ENCODE measurements around the gene CBFA2T2.
"Not testable (repeated sequence)": the region's sequence is repeated elsewhere in the genome, so short reads cannot be mapped to it uniquely, and the experiment has no call there.

CBFA2T2 gene

GRCh38 chr20:33472868-33473435 is 16.9 kb upstream of the CBFA2T2 start:
- DNase-seq: no peak

- no peak for DNase-seq
Observed at GRCh38 chr20:33474097-33474873, 15.6 kb upstream of the CBFA2T2 start.

GRCh38 chr20:33474963-33475362 is 14.9 kb upstream of the CBFA2T2 start:
- DNase-seq: no peak

GRCh38 chr20:33475381-33476152 is 14.3 kb upstream of the CBFA2T2 start:
- no peak for DNase-seq

- DNase-seq: no peak
Observed at GRCh38 chr20:33477386-33478234, 12.3 kb upstream of the CBFA2T2 start.

- no peak for DNase-seq
Observed at GRCh38 chr20:33480048-33480447, 9.8 kb upstream of the CBFA2T2 start.

- DNase-seq: no peak
Observed at GRCh38 chr20:33481431-33481941, 8.4 kb upstream of the CBFA2T2 start.

GRCh38 chr20:33482581-33482980 is 7.3 kb upstream of the CBFA2T2 start:
- no peak for DNase-seq

GRCh38 chr20:33483186-33483585 is 6.7 kb upstream of the CBFA2T2 start:
- DNase-seq: not testable (repeated sequence)

GRCh38 chr20:33488201-33488600 is 1.7 kb upstream of the CBFA2T2 start:
- no peak for DNase-seq

GRCh38 chr20:33488661-33489494 is 1.0 kb upstream of the CBFA2T2 start:
- not testable (repeated sequence) for DNase-seq

GRCh38 chr20:33489495-33490022 is 337 bp upstream of the CBFA2T2 start:
- DNase-seq: peak; percentile 98

GRCh38 chr20:33490934-33491656 is 1.2 kb downstream of the CBFA2T2 start:
- no peak for DNase-seq

GRCh38 chr20:33493076-33493766 is 3.3 kb downstream of the CBFA2T2 start:
- DNase-seq: no peak

GRCh38 chr20:33496776-33497175 is 6.9 kb downstream of the CBFA2T2 start:
- not testable (repeated sequence) for DNase-seq

- DNase-seq: no peak
Observed at GRCh38 chr20:33499355-33499754, 9.5 kb downstream of the CBFA2T2 start.

GRCh38 chr20:33501000-33501399 is 11.1 kb downstream of the CBFA2T2 start:
- DNase-seq: no peak

GRCh38 chr20:33503564-33503963 is 13.7 kb downstream of the CBFA2T2 start:
- no peak for DNase-seq

- DNase-seq: no peak
Observed at GRCh38 chr20:33506576-33506975, 16.7 kb downstream of the CBFA2T2 start.

GRCh38 chr20:33507461-33507860 is 17.6 kb downstream of the CBFA2T2 start:
- no peak for DNase-seq

All from activated T-cell treated with anti-CD3 and anti-CD28 coated beads for 4 hours (primary cell).